Measurements from ENCODE around the gene SCN3B. TPM values are rescaled to one million over a fixed set of nuclear protein-coding genes. Genes with fewer than 3 reads are reported as not detected.
A peak's percentile ranks its signal among the peaks of the same experiment; 100 is the strongest.

Gene SCN3B, protein sequence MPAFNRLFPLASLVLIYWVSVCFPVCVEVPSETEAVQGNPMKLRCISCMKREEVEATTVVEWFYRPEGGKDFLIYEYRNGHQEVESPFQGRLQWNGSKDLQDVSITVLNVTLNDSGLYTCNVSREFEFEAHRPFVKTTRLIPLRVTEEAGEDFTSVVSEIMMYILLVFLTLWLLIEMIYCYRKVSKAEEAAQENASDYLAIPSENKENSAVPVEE
- total RNA-seq (under 1 TPM; 0.20 to 0.91 (median 0.57) TPM), polyA plus RNA-seq (0.41 TPM)
- long read RNA-seq, donor 1 = 0 reads
- long read RNA-seq, donor 2 = 0 reads
- long read RNA-seq, donor 3, partial matches to known transcripts = 0 of 1 reads
- long read RNA-seq, donor 3, other reads (novel, unspliced or antisense) = 1 of 1 reads
- long read RNA-seq, donor 4 = 0 reads

DNA sequence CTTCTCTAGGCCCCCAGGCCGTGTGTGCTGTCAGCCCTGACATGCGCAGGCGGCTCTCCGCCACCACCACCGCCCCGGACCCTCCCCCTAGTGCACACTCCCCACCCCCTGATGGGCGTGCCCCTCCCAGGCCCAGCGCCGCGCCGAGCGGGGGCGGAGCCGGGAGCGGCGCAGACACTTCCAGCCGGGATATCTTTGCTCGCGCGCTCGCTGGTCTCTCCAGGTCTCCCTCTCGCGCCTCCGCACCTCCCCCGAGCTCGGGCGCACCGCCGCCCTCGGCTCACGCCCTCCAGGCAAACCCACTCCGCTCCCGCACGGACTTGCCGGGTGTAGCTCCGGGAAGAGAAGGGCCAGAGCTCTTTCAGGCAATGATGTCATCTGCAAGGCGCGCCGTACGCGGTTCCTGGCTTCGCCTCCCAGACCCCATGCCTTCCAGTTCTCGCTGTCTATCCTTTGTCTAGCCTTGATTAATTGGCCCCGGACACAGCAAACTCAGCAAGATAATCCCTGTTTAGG is at the start of gene SCN3B:
Gene SCN3B, minus strand, starts transcription at position 59 of the 516 bp plus-strand sequence. CDS start 823 bp downstream, outside the sequence.
- Histone ChIP-seq H3K9me3 (ENCODE audit: control insufficient read depth, low read length) (no peaks in the 10 kb centered on the region), H3K4me1 (ENCODE audit: control insufficient read depth, insufficient read depth, low read length) (no peaks in the 10 kb centered on the region), H3K4me3 (ENCODE audit: low read length) (peak within 1 kb of the TSS; percentile 34), H3K27ac (ENCODE audit: low read length) (peak within 1 kb of the TSS; percentile 44), H3K27me3 (ENCODE audit: control insufficient read depth, insufficient read depth) (no peaks in the 10 kb centered on the region)
- peak; percentile 74 to 87 (median 87) for DNase-seq
- intact Hi-C loops (cut with DNase I) = loop anchor here in 1 of 4 donors (10.0 kb wide), 1 partner anchor 50 kb away; no protein-coding TSS in a partner anchor
- peak; percentile 98 to 99 for ATAC-seq
- WGBS = 2% methylated on average over 44 of the region's 44 CpGs

DNA sequence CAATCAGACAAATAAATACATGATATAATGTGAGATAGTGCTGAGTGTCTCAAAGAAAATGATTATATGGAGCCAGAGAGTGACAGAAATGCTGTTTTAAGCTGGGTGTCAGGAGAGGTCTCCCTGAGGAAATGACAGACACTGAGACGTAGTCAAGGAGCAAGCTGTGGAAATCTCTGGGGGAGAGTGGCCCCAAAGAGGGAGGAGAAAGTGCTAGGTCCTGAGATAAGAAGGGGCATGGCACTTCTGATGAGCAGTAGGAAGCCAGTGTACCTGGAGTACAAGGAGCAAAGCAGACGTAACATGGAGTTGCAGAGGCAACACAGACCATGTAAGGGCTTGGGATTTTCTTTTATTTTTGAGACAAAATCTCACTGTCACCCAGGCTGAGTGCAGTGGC is 48.3 kb upstream of the SCN3B start:
- no peak overlapping the region for H3K27ac ChIP-seq (ENCODE audit: low read length)
- no peaks in the 10 kb centered on the region for H3K4me1 ChIP-seq (ENCODE audit: control insufficient read depth, insufficient read depth, low read length)
- DNase-seq = no peak
- no peaks in the 10 kb centered on the region for H3K27me3 ChIP-seq (ENCODE audit: control insufficient read depth, insufficient read depth)
- intact Hi-C loops (cut with DNase I) = loop anchor here in 1 of 4 donors (10.0 kb wide), 2 partner anchors 48 to 118 kb away; partner anchors contain the start of gene SCN3B
- no peak overlapping the region for H3K4me3 ChIP-seq (ENCODE audit: low read length)
- no peaks in the 10 kb centered on the region for H3K9me3 ChIP-seq (ENCODE audit: control insufficient read depth, low read length)
- 40% methylated on average over 2 of the region's 2 CpGs for WGBS
- ATAC-seq = no peak

DNA sequence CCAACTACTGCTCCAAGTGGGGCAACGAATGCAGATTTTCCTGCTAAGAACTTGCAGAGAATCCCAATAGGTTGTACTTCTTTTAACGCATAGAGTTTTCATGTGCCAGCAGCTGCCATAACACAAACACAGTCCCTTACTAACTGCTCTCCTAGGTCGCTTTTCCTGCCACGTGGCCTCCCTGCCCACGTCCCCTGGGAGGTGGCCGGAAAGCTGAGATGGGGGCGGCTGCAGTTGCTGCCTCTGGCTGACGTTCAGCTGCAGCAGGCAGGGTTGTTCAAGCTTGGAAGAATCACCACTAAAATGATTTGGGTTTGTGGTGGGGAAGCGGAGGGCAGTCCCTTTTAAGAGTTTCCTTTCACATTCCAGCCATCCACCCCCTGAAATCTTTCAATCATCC is 47.7 kb upstream of the SCN3B start:
- no peaks in the 10 kb centered on the region for H3K27me3 ChIP-seq (ENCODE audit: control insufficient read depth, insufficient read depth)
- H3K27ac ChIP-seq (ENCODE audit: low read length) = no peak overlapping the region
- DNase-seq (peak; percentile 27 to 62 (median 54)), ATAC-seq (peak in 1 of 2 donors; percentile 40)
- no peaks in the 10 kb centered on the region for H3K4me1 ChIP-seq (ENCODE audit: control insufficient read depth, insufficient read depth, low read length)
- no peaks in the 10 kb centered on the region for H3K9me3 ChIP-seq (ENCODE audit: control insufficient read depth, low read length)
- intact Hi-C loops (cut with DNase I) = loop anchor here in 1 of 4 donors (10.0 kb wide), 2 partner anchors 47 to 117 kb away; partner anchors contain the start of gene SCN3B
- 31% methylated on average over 9 of the region's 9 CpGs for WGBS
- H3K4me3 ChIP-seq (ENCODE audit: low read length) = no peak overlapping the region

DNA sequence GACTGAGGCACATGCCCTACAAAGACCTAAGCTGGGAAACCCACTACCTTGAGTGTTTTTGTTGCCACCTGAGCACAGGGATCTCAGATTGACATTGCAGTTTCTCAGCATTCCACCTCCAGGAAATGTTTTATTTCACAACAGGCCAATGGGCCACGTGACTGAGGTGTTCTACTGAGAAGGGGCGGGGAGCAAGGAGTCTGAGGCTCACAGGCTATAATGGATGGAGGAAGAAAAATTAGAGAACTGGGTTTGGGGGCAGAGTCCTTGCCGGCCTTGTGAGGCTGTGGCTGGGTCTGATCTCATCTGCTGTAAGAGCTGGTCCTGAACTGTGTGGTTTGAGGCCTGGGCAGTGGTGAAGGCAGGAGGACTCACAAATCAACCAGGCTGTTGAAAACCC is 46.3 kb upstream of the SCN3B start:
- Histone ChIP-seq H3K27me3 (ENCODE audit: control insufficient read depth, insufficient read depth) (no peaks in the 10 kb centered on the region), H3K4me3 (ENCODE audit: low read length) (no peak overlapping the region), H3K27ac (ENCODE audit: low read length) (no peak overlapping the region), H3K4me1 (ENCODE audit: control insufficient read depth, insufficient read depth, low read length) (no peaks in the 10 kb centered on the region), H3K9me3 (ENCODE audit: control insufficient read depth, low read length) (no peaks in the 10 kb centered on the region)
- 81% methylated on average over 3 of the region's 3 CpGs for WGBS
- intact Hi-C loops (cut with DNase I) = loop anchor here in 1 of 4 donors (10.0 kb wide), 2 partner anchors 46 to 116 kb away; partner anchors contain the start of gene SCN3B
- DNase-seq = no peak
- no peak for ATAC-seq

DNA sequence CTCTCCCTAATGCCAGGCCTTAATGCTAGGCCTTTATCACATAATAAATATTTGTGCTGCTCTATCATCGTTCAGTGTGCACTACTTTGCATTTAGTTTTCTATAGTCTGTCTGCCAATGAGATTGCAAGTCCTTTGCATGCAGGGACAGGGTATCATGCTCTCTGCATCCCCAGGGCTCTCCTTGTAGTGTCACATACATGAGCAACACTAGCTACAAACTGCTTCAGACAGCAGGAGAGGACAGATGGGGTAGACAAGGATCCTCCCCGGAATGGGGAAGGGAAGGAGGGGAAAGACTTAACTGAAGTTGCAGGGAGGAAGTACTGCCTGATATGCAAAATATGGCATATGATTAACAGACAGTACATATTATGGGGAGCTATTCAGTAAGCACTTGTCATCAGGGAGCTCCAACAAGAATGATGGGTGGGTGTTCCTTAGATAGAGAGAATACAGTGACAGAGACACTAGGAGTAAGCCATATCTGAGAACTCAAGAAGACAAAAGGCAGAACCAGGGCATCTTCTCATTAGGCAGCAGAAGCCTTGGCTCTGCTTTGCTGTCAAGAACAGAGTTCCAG is 44.2 kb upstream of the SCN3B start:
- Histone ChIP-seq H3K4me1 (ENCODE audit: control insufficient read depth, insufficient read depth, low read length) (no peaks in the 10 kb centered on the region), H3K27ac (ENCODE audit: low read length) (no peak overlapping the region), H3K27me3 (ENCODE audit: control insufficient read depth, insufficient read depth) (no peaks in the 10 kb centered on the region), H3K4me3 (ENCODE audit: low read length) (no peak overlapping the region), H3K9me3 (ENCODE audit: control insufficient read depth, low read length) (no peaks in the 10 kb centered on the region)
- ATAC-seq = no peak
- DNase-seq = no peak
- 25% methylated on average over 2 of the region's 2 CpGs for WGBS
- intact Hi-C loops (cut with DNase I) = no loop called here

DNA sequence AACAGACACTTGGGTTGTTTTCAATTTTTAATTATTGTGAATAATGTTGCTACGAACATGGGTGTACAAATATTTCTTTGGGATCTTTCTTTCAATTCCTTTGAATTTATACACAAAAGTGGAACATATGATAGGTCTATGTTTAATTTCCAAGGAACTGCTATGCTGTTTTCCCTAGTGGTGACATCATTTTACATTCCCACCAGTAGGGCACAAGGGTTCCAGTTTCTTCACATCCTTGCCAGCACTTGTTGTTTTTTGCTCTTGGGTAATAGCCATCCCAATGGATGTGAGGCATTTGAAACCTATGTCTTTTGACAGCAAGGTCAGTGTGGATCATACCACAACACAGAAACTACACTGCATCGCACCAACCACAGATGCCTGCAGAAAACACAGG is 41.8 kb upstream of the SCN3B start:
- no peak overlapping the region for H3K4me3 ChIP-seq (ENCODE audit: low read length)
- no peak for DNase-seq
- no peak overlapping the region for H3K27ac ChIP-seq (ENCODE audit: low read length)
- WGBS = 96% methylated on average over 2 of the region's 2 CpGs
- no peaks in the 10 kb centered on the region for H3K27me3 ChIP-seq (ENCODE audit: control insufficient read depth, insufficient read depth)
- H3K9me3 ChIP-seq (ENCODE audit: control insufficient read depth, low read length) = no peaks in the 10 kb centered on the region
- no peak for ATAC-seq
- H3K4me1 ChIP-seq (ENCODE audit: control insufficient read depth, insufficient read depth, low read length) = no peaks in the 10 kb centered on the region
- intact Hi-C loops (cut with DNase I) = no loop called here

DNA sequence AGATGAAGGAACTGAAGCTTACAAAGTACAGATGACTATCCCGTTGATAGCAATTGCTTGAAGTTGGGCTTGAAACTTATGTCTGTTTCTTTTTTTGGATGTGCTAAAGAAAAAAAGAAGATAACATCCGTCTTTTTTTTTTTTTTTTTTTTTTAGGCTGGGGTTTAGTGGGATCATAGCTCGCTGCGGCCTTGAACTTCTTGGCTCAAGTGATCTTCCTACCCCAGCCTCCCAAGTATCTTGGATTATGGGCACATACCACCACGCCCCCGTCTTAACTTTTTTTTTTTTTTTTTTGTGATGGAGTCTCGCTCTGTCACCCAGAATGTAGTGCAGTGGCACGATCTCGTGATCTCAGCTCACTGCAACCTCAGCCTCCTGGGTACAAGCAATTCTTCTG is 40.8 kb upstream of the SCN3B start:
- DNase-seq = no peak
- no peak for ATAC-seq
- 73% methylated on average over 9 of the region's 9 CpGs for WGBS
- no peak overlapping the region for H3K27ac ChIP-seq (ENCODE audit: low read length)
- no peaks in the 10 kb centered on the region for H3K4me1 ChIP-seq (ENCODE audit: control insufficient read depth, insufficient read depth, low read length)
- intact Hi-C loops (cut with DNase I) = no loop called here
- H3K9me3 ChIP-seq (ENCODE audit: control insufficient read depth, low read length) = no peaks in the 10 kb centered on the region
- no peaks in the 10 kb centered on the region for H3K27me3 ChIP-seq (ENCODE audit: control insufficient read depth, insufficient read depth)
- H3K4me3 ChIP-seq (ENCODE audit: low read length) = no peak overlapping the region

DNA sequence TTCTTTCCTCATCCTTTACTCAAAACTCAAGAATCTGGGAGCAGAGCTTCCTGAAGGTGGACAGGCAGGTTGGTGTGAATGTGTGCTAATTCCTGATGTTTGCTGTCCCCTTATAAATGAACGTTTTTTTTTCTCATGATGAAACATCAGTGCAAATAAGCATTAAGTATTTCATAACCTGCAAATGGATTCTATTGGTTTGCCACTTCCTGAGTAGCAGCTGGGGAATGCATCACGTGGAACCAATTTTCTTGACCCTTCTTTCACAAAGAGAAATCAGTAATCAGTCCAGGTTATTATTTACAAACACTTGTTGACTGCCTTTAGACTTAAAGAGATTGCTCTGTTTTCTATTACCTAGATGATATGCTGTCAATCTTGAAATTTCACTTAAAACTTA is 40.1 kb upstream of the SCN3B start:
- H3K27me3 ChIP-seq (ENCODE audit: control insufficient read depth, insufficient read depth) = no peaks in the 10 kb centered on the region

DNA sequence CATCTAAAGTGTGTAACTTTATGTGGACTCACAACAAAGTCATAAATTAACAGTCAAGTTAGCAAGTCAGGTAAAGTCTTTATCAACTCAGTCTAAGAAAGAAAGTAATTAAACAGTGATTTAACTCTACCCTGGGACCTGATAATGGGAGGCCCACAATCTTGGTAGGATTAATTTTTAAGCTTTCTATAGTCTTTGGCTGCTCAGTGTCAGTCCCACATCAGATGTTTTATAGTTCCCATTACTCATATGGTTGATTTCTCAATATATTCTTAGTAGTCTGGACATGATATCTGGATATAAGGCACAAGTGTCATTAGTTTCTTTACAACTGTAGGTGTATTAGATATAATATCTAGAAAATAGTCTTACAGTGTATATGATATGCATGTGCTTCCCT is 38.5 kb upstream of the SCN3B start:
- DNase-seq (no peak), ATAC-seq (no peak)
- intact Hi-C loops (cut with DNase I) = no loop called here
- Histone ChIP-seq H3K27me3 (ENCODE audit: control insufficient read depth, insufficient read depth) (no peaks in the 10 kb centered on the region), H3K9me3 (ENCODE audit: control insufficient read depth, low read length) (no peaks in the 10 kb centered on the region), H3K4me3 (ENCODE audit: low read length) (no peak overlapping the region), H3K4me1 (ENCODE audit: control insufficient read depth, insufficient read depth, low read length) (no peaks in the 10 kb centered on the region), H3K27ac (ENCODE audit: low read length) (no peak overlapping the region)

More for the DNA sequence above, 40.1 kb upstream of the SCN3B start:
- intact Hi-C loops (cut with DNase I) = no loop called here
- Histone ChIP-seq H3K4me1 (ENCODE audit: control insufficient read depth, insufficient read depth, low read length) (no peaks in the 10 kb centered on the region), H3K4me3 (ENCODE audit: low read length) (no peak overlapping the region), H3K27ac (ENCODE audit: low read length) (no peak overlapping the region), H3K9me3 (ENCODE audit: control insufficient read depth, low read length) (no peaks in the 10 kb centered on the region)
- DNase-seq = no peak
- no peak for ATAC-seq
- WGBS = 52% methylated on average over 2 of the region's 2 CpGs

DNA sequence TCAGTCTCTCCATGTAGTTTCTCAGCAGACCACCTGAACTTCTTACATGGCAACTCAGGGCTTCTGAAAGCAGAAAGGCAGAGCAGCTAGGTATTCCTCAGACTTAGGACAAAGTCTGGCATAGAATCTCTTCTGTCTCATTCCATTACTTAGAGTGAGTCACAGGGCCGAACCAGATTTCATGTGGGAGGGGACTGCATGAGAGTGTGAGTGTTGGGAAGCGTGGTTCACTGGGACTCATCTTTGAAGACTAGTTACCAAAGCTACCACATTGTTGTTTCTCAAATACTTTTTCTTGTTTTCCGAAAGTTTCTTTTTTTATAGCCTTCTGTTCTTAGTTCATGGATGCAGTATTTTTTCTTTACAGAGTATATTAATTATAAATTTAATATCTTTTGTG is 36.1 kb upstream of the SCN3B start:
- intact Hi-C loops (cut with DNase I) = no loop called here
- no peak for ATAC-seq
- Histone ChIP-seq H3K27ac (ENCODE audit: low read length) (no peak overlapping the region), H3K27me3 (ENCODE audit: control insufficient read depth, insufficient read depth) (no peaks in the 10 kb centered on the region), H3K4me1 (ENCODE audit: control insufficient read depth, insufficient read depth, low read length) (no peaks in the 10 kb centered on the region), H3K4me3 (ENCODE audit: low read length) (no peak overlapping the region), H3K9me3 (ENCODE audit: control insufficient read depth, low read length) (no peaks in the 10 kb centered on the region)
- WGBS = 74% methylated on average over 3 of the region's 3 CpGs
- DNase-seq = no peak

DNA sequence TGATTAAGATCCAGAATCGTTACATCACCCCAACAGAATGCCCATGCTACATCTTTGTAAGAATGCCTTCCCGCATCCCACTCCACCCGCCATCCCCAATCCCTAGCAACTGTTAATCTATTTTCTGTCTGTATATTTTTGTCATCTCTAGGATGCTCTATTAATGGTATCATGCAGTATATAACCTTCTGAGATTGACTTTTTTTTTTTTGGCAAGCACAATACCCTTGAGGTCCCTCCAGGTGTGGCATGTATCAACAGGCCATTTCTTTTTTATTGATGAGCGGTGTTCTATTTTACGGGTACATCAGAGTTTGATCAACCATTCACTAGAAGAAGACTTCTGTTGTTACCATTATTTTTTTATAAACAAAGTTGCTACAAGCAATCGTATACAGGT is 30.2 kb upstream of the SCN3B start:
- 89% methylated on average over 6 of the region's 6 CpGs for WGBS
- ATAC-seq = no peak

More for the DNA sequence above, 30.2 kb upstream of the SCN3B start:
- Histone ChIP-seq H3K4me1 (ENCODE audit: control insufficient read depth, insufficient read depth, low read length) (no peaks in the 10 kb centered on the region), H3K4me3 (ENCODE audit: low read length) (no peak overlapping the region), H3K9me3 (ENCODE audit: control insufficient read depth, low read length) (no peaks in the 10 kb centered on the region), H3K27me3 (ENCODE audit: control insufficient read depth, insufficient read depth) (no peaks in the 10 kb centered on the region), H3K27ac (ENCODE audit: low read length) (no peak overlapping the region)
- intact Hi-C loops (cut with DNase I) = no loop called here
- DNase-seq = no peak
